ENCODE measurements around the gene TXNRD3.

DNA sequence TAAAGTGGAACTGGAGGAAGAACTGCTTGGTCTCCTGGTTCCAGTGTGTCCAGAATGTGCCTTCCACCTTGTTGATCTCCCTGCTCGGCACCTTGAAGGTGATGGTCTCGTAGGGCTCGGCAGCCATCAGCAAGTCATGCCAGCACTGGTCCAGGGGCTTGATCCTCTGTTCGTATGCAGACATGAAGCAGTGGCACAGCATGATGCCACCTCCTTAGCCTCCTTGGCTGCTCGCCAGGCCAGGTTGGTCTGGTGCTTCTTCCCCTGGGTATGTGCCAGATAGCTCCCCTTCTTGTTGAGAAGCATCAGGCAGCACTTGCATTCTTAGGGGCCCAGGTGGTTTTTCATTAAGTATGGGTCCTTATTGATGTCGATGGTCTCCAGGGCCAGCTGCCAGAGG, 17.8 kb upstream of the TXNRD3 start:
- TF ChIP-seq EZH2phosphoT487 (IDR thresholded peaks at IDR 0.05; ENCODE audit: borderline replicate concordance, low read length), result no peak
- no peak for TF ChIP-seq EZH2 (IDR thresholded peaks at IDR 0.05; ENCODE audit: low read length, unreplicated experiment)

All from PC-3 (cell line).